Testis (tissue), 2 donors: ENCODE results near the gene RYR1.

Experiments used
- POLR2A ChIP-seq: fragments of 450-650 bp; IDR thresholded peaks from one replicate; pipeline ENCODE4 v1.6.1; 2017; ENCODE audit warnings: antibody characterized with exemption, mild to moderate bottlenecking, moderate library complexity
- TF ChIP-seq, protein P1 (sequence below), 3 experiments: fragments of 450-650 bp in 2 of 3; fragments of 200-600 bp in 1 of 3; sonication (generic) in 1 of 3; IDR thresholded peaks; one replicate each; pipeline ENCODE4 v1.5.1; 2016 to 2019; ENCODE audit warnings: antibody characterized with exemption in 3 of 3, mild to moderate bottlenecking in 2 of 3, moderate library complexity in 1 of 3

DNA sequence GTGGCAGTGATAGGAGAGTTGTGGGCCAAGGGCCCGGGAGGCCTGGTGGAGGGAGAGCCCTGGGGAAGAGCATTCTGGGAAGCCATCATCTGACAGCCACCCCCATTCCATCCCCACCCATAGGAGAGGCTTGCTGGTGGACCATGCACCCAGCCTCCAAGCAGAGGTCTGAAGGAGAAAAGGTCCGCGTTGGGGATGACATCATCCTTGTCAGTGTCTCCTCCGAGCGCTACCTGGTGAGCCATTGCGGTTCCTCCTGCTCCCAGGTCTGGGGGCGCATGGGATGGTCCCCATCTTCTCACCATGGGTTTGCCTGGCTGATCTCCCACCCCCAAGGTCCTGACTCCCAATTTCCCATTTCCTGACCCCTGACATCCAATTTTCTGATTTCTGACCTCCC is 10.5 kb downstream of the RYR1 start:
- TF ChIP-seq, protein P1, sequence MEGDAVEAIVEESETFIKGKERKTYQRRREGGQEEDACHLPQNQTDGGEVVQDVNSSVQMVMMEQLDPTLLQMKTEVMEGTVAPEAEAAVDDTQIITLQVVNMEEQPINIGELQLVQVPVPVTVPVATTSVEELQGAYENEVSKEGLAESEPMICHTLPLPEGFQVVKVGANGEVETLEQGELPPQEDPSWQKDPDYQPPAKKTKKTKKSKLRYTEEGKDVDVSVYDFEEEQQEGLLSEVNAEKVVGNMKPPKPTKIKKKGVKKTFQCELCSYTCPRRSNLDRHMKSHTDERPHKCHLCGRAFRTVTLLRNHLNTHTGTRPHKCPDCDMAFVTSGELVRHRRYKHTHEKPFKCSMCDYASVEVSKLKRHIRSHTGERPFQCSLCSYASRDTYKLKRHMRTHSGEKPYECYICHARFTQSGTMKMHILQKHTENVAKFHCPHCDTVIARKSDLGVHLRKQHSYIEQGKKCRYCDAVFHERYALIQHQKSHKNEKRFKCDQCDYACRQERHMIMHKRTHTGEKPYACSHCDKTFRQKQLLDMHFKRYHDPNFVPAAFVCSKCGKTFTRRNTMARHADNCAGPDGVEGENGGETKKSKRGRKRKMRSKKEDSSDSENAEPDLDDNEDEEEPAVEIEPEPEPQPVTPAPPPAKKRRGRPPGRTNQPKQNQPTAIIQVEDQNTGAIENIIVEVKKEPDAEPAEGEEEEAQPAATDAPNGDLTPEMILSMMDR (IDR thresholded peaks at IDR 0.05) = no peak
- TF ChIP-seq POLR2A = no peak
